DMS79 treated with DMSO at 0.1 percent for 48 hours (cell line): Measurements from ENCODE around the gene TECPR2.
A peak's percentile ranks its signal among the peaks of the same experiment; 100 is the strongest.
"Not testable (repeated sequence)": the region's sequence is repeated elsewhere in the genome, so short reads cannot be mapped to it uniquely, and the experiment has no call there.

Experiments used
- DNase-seq: peaks from one replicate; lab custom pipeline; 2025; lab: John Stamatoyannopoulos, UW

The TECPR2 gene

GRCh38 chr14:102509746-102510615 lies 147.2 kb downstream of the TECPR2 start, which contains the start of gene ANKRD9:
ANKRD9 (minus strand) TSS chr14:102509776; CDS start chr14:102507889, 1,887 bp downstream.
- DNase-seq: peak; percentile 95

DNA sequence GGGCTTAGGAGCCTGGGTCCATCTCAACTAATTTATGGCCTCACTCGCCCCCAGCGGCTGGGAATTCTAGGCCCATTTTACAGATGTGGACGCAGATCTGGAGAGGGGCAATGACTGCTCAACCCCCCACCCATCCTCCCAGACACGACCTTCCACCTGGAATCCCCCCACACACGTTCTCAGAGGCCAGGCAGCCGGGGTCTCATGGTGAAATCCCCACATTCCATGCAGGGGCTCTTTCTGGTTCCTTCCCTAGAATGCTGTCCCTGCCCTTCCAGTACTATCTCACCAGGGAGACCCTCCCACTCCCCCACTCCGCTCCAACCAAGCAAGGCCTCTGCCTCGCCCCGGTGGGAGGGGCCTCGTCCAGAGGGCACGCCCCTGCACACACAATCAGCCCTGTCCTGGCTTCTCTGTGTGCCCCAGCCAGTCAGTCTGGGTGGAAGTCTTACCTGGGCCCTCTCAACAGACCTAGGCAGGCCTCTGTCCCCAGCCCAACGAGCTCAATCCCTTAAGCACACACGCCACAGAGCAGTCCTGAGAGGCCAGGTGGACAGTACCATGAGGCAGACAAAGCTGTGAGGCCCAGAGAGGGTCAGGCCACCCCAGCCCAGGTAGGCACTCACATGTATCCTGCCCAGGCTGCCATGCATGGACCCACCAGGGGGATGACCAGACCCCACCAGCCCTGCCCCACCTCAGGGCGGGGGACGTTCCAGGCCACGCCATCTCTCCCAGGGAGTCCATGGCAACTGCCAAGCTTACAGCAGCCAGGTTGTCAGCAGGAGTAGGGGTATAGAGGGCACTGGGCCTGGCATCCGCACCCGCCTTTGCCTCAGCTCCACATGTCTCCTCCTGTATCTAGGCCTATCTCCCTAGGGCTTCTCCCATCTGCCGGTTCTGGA lies 148.1 kb downstream of the TECPR2 start:
- DNase-seq: no peak

DNA sequence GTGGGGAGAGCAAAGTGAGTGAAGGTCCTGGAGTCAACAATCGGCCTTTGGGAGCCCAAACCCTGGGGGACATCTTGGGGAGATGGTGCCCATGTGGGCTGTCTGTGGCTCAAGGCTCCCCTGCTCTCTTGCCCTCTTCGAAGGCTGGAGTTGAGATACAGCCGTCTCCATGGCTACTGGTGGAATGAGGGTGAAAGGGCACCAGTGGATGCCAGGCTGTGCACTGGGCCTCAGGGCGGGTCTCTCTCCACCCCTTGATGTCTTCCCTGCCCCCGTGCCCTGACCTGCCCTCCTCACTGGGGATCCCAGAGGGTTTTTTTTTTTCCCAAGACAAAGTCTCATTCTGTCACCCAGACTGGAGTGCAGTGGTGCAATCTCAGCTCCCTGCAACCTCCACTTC lies 148.8 kb downstream of the TECPR2 start:
- DNase-seq: no peak

- no peak for DNase-seq
Measured at GRCh38 chr14:102512793-102513300, 150.1 kb downstream of the TECPR2 start.

DNA sequence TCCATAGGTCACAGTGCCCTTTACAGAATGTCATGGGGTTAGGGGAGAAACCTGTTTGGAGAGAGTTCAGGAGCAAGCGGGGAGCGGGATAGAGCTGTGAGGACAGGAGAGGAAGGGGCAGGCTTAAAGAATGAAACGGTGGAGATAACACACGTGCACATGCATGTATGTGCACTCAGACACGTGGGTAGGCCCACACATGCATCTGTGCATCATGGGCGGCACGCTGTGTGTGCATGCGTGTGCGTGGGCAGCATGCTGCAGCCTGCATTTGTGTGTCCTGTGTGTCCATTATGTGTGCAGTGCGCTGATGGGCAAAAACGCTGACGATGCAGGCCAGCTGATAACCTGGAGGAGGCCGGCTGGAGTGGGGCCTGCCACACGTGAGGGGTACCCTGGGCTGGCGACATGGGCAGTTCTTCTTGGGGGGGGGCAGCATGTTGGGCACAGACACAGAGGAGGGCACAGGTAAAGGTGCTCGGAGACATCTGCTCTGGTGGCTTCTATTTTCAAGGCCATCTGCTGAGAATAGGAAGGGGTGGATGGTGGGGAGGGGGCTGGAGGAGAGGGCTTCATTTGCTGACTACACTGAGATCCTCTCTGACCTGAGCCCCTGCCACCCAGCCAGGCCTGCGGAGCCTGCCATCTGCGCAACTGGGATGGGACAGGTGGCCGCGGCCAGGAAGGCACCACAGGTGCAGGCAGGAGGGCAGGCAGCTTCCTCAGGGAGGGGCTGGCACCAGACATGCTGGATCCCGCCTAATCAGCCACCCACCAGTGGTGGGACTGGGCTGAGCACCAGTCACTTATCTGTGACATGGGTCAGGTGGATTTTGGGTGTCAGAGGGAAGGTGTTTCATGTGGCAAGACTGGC lies 151.4 kb downstream of the TECPR2 start:
- no peak for DNase-seq

DNA sequence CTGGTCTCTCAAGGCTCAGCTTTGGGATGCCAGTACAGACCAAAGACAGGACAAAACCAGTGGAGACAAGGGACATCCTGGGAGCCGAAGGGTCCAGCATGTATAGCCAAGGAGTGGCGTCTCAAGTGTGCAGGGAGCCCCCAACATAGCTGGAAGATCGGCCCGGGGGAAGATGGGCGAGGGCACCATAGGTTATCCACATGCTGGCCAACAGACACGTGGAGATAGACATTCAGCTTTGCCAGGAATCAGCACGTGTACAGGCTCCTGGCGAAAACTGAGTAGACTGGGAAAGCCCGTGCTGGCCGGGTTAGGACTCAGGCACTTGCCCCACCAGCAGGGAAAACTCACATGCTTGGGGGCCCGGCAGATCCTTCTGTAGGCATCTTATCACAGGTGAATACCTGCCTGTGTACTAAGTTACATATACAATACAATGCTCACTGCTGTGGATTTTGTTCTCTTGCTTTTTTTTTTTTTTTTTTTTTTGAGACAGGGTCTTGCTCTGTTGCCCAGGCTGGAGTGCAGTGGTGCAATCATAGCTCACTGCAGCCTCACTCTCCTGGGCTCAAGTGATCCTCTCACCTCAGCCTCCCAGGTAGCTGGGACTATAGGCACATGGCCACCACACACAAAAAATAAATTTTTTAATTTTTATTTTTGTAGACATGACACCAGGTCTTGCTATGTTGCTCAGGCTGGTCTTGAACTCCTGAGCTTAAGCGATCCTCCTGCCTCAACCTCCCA lies 152.4 kb downstream of the TECPR2 start:
- no peak for DNase-seq

- DNase-seq: peak; percentile 72
Measured at GRCh38 chr14:102516531-102517391, 154.0 kb downstream of the TECPR2 start.

DNA sequence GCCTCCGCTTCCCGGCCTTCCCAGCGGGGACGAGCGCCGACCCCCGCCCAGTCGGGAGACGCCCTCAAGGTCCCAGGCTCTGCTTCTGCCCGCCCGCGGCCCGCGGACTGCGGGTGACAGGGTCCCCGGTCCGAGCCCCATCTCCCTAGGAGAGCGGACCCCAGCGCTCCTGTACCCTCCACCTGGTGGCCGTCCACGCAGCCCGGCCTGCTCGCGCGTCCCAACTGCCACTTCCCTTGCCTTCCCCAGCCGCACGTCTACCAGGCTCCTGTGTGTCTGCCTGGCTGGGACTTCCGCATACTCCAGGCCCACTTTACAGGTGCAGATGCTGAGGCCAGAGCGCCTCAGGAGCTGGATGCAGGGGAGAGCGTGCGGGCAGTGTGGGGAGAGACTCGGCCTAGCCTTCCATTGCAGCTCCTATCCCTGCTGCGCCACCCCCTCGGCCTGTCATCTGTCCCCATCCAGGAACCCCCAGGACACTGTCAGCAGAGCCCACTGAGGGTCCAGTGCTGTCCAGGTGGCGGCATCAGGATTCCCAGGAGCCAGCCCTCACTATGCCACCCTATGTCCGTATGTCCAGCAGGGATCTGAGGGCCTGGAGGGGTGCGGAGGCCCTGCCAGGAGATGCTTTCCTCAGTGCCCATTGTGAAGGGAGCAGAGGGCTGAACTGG lies 154.8 kb downstream of the TECPR2 start:
- DNase-seq: no peak

GRCh38 chr14:102518063-102518648 lies 155.4 kb downstream of the TECPR2 start:
- DNase-seq: no peak

GRCh38 chr14:102519709-102520108 lies 157.0 kb downstream of the TECPR2 start:
- not testable (repeated sequence) for DNase-seq

DNA sequence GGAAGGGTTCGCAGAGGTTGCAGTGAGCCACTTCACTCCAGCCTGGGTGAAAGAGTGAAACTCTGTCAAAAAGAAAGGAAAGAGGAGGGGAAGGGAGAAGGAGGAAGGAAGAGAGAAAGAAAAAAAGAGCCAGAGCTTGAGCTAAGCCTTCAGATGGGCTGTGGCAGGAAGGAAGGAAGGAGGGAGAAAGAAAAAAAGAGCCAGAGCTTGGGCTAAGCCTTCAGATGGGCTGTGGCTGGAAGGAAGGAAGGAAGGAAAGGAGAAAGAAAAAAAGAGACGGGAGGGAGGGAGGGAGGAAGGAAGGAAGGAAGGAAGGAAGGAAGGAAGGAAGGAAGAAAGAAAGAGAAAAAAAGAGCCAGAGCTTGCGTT lies 160.4 kb downstream of the TECPR2 start:
- DNase-seq: no peak

DNA sequence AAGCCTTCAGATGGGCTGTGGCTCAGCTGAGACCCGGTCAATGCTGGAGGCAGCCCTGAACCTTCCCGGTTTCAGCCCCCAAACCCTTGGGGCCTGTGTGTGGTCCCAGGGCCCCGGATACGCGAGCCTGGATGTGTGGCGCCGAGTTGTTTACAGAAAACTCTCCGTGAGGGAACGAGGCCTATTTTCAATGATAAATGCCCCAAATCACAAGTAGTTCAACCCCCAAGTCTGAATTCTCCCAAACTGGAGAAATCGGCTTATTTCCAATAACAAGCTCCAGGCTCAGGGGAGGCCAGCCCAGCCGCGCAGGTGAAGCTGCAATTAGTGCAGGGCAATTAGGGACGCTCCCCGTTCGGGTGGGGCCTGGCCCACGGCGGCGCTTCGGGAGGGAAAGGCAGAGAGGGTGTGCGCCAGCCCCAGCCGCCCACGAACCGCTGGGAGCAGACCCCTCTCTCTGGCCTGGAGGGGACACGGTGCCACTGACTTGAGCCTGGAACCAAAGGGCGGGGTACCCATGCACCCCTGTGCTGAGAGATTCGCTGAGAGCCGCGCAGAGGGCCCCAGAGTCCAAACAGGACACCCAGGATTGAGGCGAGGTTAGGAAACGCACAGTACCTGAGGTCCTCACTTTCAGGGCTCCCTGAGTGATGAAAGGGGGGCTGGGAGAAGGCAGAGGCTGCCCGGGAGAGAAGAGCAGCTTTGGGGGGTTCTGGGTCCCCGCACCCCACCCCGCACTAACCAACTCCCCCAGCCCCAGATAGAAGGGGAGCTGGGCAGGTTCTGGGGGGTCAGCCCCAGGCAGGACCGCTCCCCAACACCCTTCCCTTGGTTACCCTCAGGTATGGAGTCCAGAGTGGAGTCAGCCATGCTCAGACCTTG lies 161.1 kb downstream of the TECPR2 start:
- no peak for DNase-seq

DNA sequence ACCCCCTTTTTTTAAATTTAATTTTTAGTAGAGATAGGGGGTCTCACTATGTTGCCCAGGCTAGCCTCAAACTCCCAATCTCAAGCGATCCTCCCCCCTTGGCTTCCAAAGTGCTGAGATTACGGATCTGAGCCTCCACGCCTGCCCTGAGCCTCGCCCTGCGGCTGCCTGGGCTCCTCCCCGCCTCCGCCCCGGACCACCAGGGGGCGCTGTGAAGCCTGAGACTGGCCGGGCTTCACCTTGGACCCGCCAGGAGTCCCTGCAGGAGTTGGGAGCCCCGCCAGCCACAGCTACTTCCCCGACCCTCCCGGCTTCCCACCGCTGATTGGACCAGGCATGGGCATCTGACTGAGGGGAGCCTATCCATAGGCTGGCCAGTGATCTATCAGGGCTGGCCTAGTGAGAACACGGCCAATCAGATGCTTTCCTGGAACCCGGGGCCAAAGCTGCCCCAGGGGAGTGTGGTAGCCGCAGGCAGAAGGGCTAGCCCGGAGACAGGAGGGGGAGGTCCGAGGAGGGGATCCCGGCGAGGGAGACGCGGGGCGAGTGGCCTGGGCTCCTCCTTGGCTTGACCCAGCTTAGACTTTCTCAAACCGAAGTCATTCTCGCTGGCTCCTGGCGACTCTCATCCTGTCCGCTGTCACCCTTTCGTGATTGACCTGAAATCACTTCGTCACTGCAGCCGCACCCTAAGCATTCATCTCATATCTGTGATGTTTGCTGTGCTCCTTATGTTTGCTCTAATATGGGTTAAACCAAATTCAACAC lies 161.9 kb downstream of the TECPR2 start:
- peak; percentile 100 for DNase-seq

GRCh38 chr14:102525219-102525928 lies 162.6 kb downstream of the TECPR2 start:
- peak; percentile 92 for DNase-seq

DNA sequence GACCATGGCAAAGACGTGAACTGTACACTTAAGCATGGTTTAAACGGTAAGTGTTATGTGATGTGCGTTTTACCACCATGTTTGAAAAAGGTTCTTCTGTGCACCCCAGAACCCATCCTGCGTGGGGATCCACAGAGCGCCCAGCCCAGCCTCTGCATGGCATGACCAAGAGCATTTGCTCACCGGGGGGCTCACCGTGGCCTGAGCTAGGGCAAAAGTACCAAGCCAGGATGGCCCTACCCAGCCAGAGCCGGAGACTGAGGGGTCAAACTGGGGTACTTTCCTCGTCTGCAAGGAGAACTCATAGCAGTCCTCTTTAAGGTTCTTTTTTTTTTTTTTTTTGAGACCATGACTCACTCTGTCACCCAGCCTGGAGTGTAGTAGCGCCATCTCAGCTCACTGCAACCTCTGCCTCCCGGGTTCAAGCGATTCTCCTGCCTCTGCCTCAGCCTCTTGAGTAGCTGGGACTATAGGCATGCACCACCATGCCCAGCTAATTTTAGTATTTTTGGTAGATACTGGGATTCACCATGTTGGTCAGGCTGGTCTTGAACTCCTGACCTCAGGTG lies 163.3 kb downstream of the TECPR2 start:
- no peak for DNase-seq
